Stimulated activated CD8-positive, alpha-beta memory T cell treated with anti-CD3 and anti-CD28 coated beads, Interleukin-15, amount 100 ng/mL, for 1 hour (primary cell): ENCODE data around the gene RNF144A.

Source experiments
- DNase-seq: peaks from one replicate; pipeline ENCODE4 v3.0.0-alpha.2; 2020; ENCODE audit warnings: low read depth

The RNF144A gene

DNA sequence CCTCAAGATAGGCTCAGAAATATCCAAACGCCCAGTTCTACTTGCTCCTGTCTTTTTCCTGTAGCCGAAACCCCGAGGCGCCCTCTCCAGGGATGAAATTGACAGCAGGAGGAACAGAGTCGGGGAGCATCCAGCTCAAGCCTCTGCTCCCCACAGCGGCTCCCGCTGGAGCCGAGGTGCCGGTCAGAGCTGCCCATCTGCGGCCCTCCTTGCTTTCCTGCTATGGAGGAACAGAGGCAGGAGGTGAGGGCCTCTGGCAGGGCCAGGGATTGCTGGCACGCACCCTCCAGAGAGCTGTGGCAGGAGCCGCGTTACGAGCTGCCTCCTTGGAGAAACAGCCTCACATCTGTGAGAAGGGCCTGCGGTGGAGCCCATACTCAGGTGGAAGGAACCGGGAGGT lies 172.1 kb downstream of the RNF144A start:
- no peak for DNase-seq

DNA sequence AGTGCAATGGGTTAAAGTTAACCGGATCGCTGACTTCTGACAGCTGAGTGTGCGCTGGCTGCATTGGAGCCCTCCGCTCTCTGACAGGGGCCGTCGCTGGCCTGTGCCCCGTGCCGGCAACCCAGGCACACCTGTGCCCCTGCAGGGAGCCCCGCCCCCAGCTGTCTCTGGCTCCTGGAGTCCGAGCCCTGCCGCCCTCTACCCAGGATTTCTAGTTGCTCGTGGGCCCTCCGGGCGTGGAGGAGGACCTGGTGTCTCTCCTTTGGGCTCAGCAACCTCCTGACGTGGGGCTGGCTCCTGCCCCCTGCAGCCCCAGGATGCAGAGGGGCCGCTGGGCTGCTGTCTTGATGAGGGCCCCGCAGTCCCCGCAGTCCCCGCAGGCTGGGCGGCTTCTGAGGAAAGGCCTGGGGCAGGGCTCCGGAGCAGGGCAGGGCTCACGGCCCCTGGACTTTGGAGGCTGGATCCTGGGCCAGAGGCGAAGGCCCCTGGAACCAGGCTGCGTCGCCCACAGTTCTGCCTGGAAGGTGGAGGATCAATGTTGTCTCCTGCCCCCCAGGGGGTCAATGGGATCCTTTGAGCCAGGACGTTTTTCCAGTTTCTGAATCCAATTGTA lies 172.8 kb downstream of the RNF144A start:
- DNase-seq: no peak

DNA sequence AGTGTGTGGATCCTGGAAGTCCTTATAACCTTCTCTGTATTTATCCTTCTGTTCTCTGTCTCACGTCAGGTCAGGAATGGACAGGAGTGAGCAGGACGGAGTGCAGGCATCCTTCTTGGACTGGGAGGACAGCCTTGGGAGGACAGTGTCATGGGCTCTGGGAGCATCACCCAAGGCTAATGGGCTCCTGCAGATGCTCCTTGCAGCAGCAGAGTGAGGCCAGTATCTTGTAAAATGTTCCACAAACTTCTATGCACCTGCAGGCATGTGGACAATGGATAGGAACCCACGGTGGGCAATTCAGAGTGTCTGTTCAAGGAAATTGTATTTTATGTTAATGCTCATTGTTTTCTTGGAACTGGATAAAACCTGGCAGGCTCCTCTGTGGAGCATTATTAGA lies 176.2 kb downstream of the RNF144A start:
- no peak for DNase-seq
